ENCODE measurements around the gene CNTNAP2.

CNTNAP2 gene

GRCh38 chr7:146701166-146701565 is 584.6 kb downstream of the CNTNAP2 start:
- no peak for DNase-seq

GRCh38 chr7:146702898-146703297 is 586.3 kb downstream of the CNTNAP2 start:
- DNase-seq, result no peak

- DNase-seq, result no peak
Observed at GRCh38 chr7:146709451-146710027, 592.9 kb downstream of the CNTNAP2 start.

GRCh38 chr7:146713205-146713604 is 596.6 kb downstream of the CNTNAP2 start:
- DNase-seq, result no peak

GRCh38 chr7:146713934-146714333 is 597.3 kb downstream of the CNTNAP2 start:
- DNase-seq, result no peak

- DNase-seq, result no peak
Observed at GRCh38 chr7:146720195-146720594, 603.6 kb downstream of the CNTNAP2 start.

DNA sequence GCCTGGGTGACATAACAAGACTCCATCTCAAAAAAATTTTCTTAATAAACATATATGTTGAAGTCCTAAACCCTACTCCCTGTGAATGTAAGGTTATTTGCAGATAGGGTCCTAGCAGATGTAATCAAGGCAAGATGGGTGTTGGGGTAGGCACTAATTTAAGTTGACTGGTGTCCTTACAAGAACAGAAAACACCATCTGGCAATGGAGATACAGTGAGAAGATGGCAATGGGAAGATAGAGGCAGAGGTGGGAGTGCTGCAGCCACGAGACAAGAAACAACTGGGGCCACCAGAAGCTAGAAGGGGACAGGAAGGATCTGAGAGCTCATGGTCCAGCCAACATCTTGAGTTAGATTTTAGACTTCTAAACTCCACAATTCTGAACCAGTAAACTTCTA is 606.4 kb downstream of the CNTNAP2 start:
- DNase-seq, result no peak

DNA sequence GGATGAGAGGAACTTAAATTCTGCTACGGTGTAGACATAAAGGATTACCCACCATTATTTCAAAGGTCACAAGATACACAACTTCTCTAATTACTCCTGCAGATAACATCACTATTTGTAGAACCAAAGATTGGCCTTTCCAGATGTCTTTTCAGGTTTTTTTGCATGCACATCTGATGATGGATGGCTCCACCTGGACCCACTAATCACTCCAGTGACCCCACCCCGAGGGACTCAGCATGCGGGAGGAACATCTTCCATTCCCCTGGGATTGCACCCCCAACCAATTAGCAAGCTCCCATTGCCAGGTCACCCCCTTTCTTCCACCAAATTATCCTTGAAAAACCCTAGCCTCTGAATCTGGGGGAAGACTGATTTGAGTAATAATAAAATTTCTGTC is 608.9 kb downstream of the CNTNAP2 start:
- no peak for DNase-seq

GRCh38 chr7:146728141-146728540 is 611.5 kb downstream of the CNTNAP2 start:
- no peak for DNase-seq

DNA sequence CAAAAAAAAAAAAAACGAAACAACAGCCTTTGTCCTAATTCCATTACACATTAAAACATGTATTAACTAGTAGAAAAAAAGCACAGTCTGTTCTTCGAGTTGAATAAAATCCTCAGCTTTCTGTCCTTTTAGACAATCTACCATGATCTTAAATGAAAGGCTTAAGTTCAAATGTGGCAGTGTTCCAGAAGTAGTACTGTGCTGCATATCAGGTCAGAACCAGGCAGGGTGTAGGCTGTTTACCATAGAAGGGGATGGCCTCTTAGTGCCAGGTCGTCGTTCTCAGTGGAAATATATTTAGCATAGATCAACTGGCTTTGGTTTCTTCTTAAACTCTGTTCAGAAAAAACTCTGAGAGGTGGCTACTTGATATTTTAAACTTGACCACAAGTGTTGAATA is 612.0 kb downstream of the CNTNAP2 start:
- DNase-seq, result no peak

DNA sequence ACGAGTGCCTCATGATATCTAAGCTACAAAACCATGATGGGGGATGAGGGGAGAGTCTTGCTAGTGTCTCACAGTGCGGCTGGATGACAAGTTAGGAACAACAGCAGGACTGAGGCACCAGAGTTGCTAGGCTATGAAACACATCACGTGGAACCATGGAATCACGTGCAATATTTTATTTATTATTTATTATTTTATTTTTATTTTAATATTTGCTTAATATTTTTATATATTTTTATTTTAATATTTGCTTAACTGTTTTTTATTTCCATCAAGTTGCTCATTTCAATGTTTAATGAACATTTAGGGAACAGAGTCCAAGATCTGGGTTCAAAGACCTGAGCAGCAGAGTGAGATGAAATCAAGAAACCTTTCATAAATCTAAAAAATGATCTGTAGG is 614.6 kb downstream of the CNTNAP2 start:
- DNase-seq, result no peak

DNA sequence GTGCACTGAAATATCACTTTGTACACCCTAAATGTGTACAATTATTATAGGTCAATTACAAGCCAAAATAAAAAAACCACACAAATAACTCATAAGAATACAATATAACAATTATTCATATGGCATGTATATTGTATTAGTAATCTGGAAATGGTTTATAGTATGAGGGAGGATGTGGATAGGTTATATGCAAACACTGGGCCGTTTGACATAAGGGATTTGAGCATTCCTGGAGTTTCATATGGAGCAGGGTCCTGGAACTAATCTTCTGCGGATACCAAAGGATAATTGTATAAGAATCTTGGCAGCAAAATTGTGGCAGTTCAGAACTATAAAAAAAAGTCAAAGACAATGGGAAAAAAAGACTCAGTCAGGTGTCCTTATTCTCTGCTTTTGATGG is 619.4 kb downstream of the CNTNAP2 start:
- DNase-seq, result no peak

DNA sequence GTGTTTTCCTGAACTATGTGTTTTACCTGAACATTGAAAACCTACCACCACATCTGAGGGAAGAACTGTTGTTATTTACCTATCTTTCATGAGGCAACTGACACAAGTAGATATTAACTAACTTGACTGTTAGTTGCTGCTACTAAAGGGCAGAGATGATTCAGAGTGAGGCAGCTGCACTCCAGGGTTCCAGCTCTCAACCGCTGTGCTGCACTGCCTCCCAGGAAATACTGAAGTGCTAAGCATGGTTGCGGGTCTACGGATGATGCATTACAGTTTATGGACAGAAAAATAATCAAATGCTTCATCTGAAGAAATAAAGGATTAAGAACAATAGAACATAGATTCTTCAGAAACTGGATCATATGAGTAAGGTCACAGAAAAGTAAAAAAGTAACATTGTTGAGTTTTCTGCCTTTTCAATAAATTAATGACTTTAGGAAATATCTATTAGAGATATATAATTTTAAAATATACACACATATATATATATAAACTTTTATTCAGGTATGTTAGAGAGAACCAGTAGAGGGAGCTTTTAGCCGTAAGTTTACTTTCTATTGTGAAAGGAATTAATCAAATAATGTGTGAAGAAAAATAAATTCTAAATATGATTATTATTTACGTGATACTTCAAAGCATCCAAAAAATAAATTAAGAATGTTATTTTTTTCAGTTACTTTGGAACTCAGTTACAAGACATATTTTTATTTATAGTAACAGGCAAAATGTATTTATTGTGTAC is 620.0 kb downstream of the CNTNAP2 start:
- no peak for DNase-seq

GRCh38 chr7:146740039-146740438 is 623.4 kb downstream of the CNTNAP2 start:
- no peak for DNase-seq

DNA sequence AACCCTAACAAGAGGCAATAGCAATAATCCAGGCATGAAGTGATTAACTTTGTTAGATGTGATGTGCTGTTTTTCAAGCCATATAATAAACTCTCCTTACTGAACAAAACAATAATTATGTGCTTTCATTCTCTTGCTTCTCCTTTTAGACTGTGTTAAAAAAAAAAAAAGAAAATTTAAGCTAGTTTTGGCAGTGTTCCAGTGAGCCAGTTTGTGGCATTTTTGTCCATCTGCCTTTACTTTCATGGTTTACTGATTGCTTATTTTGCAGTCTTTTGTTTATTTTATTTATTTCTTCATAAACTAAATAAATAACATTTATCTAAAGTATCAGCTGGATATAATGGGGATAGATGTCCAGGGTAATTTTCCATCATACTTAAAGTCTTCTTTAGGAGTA is 625.3 kb downstream of the CNTNAP2 start:
- no peak for DNase-seq

DNA sequence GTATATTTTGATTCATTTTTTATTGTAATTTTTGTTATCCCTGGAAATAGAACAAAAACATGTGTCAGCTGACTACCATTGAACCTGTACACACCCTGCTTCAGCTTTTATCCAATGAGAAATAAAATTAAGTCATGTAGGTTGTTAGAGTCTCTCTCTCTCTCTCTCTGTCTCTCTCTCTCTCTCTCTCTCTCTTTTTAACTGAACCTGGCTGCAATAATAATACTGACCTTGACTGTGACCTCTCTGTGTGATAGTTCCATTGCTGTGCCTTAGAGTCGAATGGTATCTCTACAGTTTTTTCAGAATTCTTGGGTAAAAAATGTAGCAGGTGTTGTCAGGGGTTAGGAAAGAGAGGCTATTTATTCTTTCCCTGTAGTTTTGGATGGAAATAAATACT is 637.8 kb downstream of the CNTNAP2 start:
- DNase-seq, result no peak

GRCh38 chr7:146755585-146755984 is 639.0 kb downstream of the CNTNAP2 start:
- no peak for DNase-seq

DNA sequence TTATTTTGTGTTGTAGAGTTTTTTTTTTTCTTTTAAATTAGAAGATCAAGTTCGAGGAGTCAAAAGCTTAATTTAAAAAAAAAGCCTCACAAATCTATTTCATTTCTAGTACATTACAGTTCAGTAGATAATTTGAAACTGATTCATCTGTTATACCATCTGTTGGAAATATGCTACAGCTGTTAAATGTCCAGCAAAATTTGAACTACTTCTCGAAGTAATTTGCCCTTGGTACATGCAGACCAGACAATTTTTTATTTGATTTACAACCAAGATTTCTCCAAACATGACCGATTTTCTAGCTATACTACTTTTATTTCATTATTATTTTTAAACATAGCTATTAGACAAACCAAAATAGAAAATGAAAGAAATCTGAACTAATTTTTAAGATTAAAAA is 647.9 kb downstream of the CNTNAP2 start:
- DNase-seq, result no peak

GRCh38 chr7:146768957-146769356 is 652.4 kb downstream of the CNTNAP2 start:
- DNase-seq, result no peak

DNA sequence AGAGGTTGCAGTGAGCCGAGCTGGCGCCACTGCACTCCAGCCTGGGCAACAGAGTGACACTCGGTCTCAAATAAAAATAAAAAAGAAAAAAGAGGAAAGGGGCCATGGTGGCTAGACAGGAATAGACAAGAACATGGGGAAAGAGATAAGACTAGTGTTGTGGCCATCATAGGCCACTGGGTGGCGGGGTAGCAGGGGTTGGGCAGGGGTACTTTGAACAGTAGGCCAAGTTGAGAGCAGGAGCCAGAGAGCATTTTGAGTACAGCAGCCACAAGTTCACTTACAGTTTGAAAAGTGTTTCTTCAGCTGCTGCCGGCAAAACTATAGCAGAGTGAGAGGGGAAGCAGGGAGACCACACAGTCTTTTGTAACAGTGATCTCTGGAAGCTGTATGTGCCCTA is 656.0 kb downstream of the CNTNAP2 start:
- DNase-seq, result no peak

DNA sequence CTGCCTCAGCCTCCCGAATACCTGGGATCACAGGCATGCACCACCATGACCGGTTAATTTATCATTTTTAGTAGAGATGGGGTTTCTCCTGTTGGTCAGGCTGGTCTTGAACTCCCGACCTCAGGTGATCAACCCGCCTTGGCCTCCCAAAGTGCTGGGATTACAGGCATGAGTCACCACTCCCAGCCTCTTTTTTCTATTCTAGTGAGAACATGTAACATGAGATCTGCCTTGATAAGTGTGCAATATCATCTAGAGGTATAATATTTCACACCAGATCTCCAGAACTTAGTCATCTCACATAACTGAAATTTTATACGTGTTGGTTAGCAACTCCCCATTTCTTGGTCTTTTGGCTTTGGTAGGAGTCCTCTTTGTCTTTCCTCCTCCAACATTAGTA is 656.9 kb downstream of the CNTNAP2 start:
- DNase-seq, result no peak

GRCh38 chr7:146781352-146782116 is 664.9 kb downstream of the CNTNAP2 start:
- DNase-seq, result no peak

DNA sequence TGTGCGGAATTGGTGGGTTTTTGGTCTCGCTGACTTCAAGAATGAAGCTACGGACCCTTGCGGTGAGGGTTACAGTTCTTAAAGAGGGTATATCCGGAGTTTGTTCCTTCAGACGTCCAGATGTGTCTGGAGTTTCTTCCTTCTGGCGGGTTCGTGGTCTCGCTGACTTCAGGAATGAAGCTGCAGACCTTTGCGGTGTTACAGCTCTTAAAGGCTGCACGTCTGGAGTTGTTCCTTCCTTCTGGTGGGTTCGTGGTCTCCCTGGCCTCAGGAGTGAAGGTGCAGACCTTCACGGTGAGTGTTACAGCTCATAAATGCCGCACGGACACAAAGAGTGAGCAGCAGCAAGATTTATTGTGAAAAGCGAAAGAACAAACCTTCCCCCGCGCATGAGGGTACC is 670.7 kb downstream of the CNTNAP2 start:
- no peak for DNase-seq

DNA sequence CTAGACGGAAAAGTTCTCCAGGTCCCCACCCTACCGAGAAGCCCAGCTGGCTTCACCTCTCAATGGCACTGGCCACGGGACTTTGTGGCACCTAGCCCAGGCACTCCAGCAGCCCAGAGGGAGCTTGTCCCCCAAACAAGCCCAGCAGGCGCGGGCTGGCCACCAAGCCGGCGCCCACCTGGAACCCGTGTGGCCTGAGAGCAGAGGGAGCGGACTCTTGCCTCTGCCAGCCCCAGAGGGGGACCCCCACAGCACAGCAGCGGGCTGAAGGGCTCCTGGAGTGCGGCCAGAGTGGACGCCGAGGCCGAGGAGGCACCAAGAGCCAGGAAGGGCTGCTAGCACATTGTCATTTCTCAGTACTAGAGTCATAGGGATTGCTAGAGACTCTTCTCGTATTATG is 671.4 kb downstream of the CNTNAP2 start:
- no peak for DNase-seq
